T47D (cell line): ENCODE results near the gene CEACAM1.
"Not testable (repeated sequence)": the region's sequence is repeated elsewhere in the genome, so short reads cannot be mapped to it uniquely, and the experiment has no call there.

ENCODE experiments used
- DNase-seq, 2 experiments: peaks; one replicate each; pipeline versions ENCODE4 v3.0.0 to v3.0.0-alpha.2; 2011 to 2012; ENCODE audit warnings: low read depth in 1 of 2, low spot score in 1 of 2
- JUND ChIP-seq: IDR thresholded peaks from 2 replicates; pipeline ENCODE4 v1.6.1; 2012; ENCODE audit warnings: low read depth
- in situ Hi-C: cut with HindIII; loops from 2 replicates; pipeline ENCODE4 v1.10.0; 2016; ENCODE audit warnings: low sequenced_read_pairs, low pct_unique_long_range_greater_than_20kb

The CEACAM1 gene

GRCh38 chr19:42555801-42556200 is 27.5 kb upstream of the CEACAM1 start:
- in situ Hi-C loops, result no loop called here
- DNase-seq, result no peak
- no peak for TF ChIP-seq JUND

- in situ Hi-C loops, result no loop called here
- TF ChIP-seq JUND, result no peak
- no peak for DNase-seq
Measured at GRCh38 chr19:42555317-42555716, 27.0 kb upstream of the CEACAM1 start.

GRCh38 chr19:42554046-42554575 is 25.8 kb upstream of the CEACAM1 start:
- TF ChIP-seq JUND, result no peak
- DNase-seq, result no peak
- in situ Hi-C loops, result no loop called here

GRCh38 chr19:42553292-42554045 is 25.2 kb upstream of the CEACAM1 start:
- DNase-seq, result no peak
- in situ Hi-C loops, result no loop called here
- TF ChIP-seq JUND, result no peak

GRCh38 chr19:42552086-42553065 is 24.1 kb upstream of the CEACAM1 start:
- in situ Hi-C loops, result no loop called here
- DNase-seq, result no peak
- TF ChIP-seq JUND, result no peak

- in situ Hi-C loops, DNase-seq: not testable (repeated sequence)
Measured at GRCh38 chr19:42550521-42550920, 22.2 kb upstream of the CEACAM1 start.

GRCh38 chr19:42549067-42549466 is 20.8 kb upstream of the CEACAM1 start:
- DNase-seq, in situ Hi-C loops: not testable (repeated sequence)

- peak; percentile 18 to 33 for DNase-seq
- in situ Hi-C loops, result no loop called here
- TF ChIP-seq JUND, result no peak
Measured at GRCh38 chr19:42548552-42548951, 20.3 kb upstream of the CEACAM1 start.

GRCh38 chr19:42547929-42548328 is 19.6 kb upstream of the CEACAM1 start:
- TF ChIP-seq JUND, result no peak
- no peak for DNase-seq
- in situ Hi-C loops, result no loop called here

GRCh38 chr19:42546831-42547500 is 18.7 kb upstream of the CEACAM1 start:
- TF ChIP-seq JUND, result no peak
- no peak for DNase-seq
- in situ Hi-C loops, result no loop called here

GRCh38 chr19:42544146-42544545 is 15.9 kb upstream of the CEACAM1 start:
- no peak for TF ChIP-seq JUND
- no peak for DNase-seq
- in situ Hi-C loops, result no loop called here

- no peak for TF ChIP-seq JUND
- in situ Hi-C loops, result no loop called here
- DNase-seq, result no peak
Measured at GRCh38 chr19:42542791-42543190, 14.5 kb upstream of the CEACAM1 start.

GRCh38 chr19:42540071-42540553 is 11.8 kb upstream of the CEACAM1 start:
- TF ChIP-seq JUND, result no peak
- DNase-seq, result no peak
- in situ Hi-C loops, result no loop called here
